Cardiac muscle cell (in vitro differentiated cells and primary cell): ENCODE results near the gene PRR23A. TPM values are rescaled to one million over a fixed set of nuclear protein-coding genes. Genes with fewer than 3 reads are reported as not detected.

Source experiments
- DNase-seq, 2 donors: peaks; one replicate each; pipeline versions ENCODE4 v3.0.0 to v3.0.0-alpha.2; 2010 to 2017; ENCODE audit warnings: low read depth in 1 of 2, low spot score in 1 of 2
- H3K27ac ChIP-seq: fragments of 200-600 bp; sonication (generic); 2 replicates; pipeline ENCODE4 v1.5.1; 2016
- H3K27me3 ChIP-seq: fragments of 200-600 bp; sonication (generic); 2 replicates; pipeline ENCODE4 v1.6.0; 2016; ENCODE audit warnings: control low read depth
- H3K36me3 ChIP-seq: fragments of 200-600 bp; sonication (generic); 2 replicates; pipeline ENCODE4 v1.5.1; 2016; ENCODE audit warnings: control low read depth
- H3K4me1 ChIP-seq: fragments of 200-600 bp; sonication (generic); 2 replicates; pipeline ENCODE4 v1.8.1; 2017; ENCODE audit warnings: low read depth, mild to moderate bottlenecking, mixed run types
- H3K4me3 ChIP-seq: fragments of 200-600 bp; sonication (generic); 2 replicates; pipeline ENCODE4 v1.5.1; 2016; ENCODE audit warnings: mild to moderate bottlenecking
- H3K9me3 ChIP-seq: fragments of 200-600 bp; sonication (generic); 2 replicates; pipeline ENCODE4 v1.5.1; 2017; ENCODE audit warnings: low read depth, mild to moderate bottlenecking, control low read depth
- polyA plus RNA-seq: library from polyadenylated mRNA; unstranded; fragments of >200 nt; fragmentation: Nextera tagmentation; extraction: Ambion mirVana; gene quantifications from 2 replicates; pipeline ENCODE4 v1.2.1, GENCODE V29; 2016
- total RNA-seq: library from RNA; depleted of rRNA; stranded (reverse); fragments of >200 nt; gene quantifications from 2 replicates; pipeline ENCODE4 v1.2.3, GENCODE V29; 2016
- TF ChIP-seq, protein P1 (sequence below): IDR thresholded peaks from 2 replicates; pipeline ENCODE4 v1.5.1; 2012; ENCODE audit warnings: low read depth, mild to moderate bottlenecking, low read length

The PRR23A gene
- total and polyA plus RNA-seq, 2 experiments from 2014 or later: not detected

DNA sequence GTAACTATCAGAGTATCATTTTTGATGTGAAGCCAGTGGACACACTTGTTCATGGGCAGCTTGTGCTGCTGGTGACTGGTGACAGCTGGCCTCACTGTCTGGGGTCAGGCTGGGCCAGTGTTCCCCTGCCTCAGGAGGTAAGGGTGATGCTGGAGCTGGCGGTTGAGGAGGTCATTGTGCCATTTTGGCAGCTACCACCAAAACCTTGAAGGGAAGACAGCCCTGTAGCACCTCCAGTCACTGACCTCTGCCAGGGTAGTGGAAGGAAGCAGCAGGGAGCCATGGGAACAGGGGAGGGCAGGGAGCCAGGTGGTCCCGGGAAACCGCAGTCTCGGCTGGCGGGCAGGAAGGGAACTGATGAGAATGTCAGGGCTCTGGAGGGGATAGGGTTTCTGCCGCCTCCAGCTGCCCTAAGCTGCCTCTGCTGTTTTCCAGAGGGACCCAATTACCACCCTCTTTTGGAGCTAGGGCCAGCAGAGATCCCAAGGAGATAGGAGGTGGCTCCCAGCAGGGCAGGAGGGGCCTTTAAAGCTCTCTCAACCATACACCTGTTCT, 34.2 kb downstream of the PRR23A start:
- Histone ChIP-seq H3K36me3 (no peaks in the 10 kb centered on the region), H3K9me3 (no peaks in the 10 kb centered on the region), H3K27me3 (peaks cover 13% of the 10 kb centered on the region), H3K4me1 (no peaks in the 10 kb centered on the region), H3K4me3 (no peak overlapping the region), H3K27ac (no peak overlapping the region)
- no peak for DNase-seq
- TF ChIP-seq, protein P1, sequence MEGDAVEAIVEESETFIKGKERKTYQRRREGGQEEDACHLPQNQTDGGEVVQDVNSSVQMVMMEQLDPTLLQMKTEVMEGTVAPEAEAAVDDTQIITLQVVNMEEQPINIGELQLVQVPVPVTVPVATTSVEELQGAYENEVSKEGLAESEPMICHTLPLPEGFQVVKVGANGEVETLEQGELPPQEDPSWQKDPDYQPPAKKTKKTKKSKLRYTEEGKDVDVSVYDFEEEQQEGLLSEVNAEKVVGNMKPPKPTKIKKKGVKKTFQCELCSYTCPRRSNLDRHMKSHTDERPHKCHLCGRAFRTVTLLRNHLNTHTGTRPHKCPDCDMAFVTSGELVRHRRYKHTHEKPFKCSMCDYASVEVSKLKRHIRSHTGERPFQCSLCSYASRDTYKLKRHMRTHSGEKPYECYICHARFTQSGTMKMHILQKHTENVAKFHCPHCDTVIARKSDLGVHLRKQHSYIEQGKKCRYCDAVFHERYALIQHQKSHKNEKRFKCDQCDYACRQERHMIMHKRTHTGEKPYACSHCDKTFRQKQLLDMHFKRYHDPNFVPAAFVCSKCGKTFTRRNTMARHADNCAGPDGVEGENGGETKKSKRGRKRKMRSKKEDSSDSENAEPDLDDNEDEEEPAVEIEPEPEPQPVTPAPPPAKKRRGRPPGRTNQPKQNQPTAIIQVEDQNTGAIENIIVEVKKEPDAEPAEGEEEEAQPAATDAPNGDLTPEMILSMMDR: no peak

DNA sequence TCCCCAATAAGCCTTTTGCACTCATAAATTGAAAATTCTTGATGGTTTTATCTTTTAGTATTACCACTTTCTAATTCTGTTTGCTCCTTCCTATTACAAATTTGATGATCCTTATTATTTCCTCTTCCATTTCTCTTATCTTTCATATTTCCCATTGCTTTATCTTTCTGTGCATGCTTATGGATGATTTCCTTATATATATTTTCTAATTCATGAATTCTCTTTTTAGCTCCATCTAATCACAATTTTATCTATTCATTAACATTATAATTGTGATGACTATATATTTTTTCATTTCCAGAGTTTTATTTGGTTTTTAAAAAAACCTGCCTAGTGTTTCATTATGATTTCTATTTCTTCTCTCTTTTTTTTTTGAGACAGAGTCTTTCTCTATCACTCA, 41.1 kb downstream of the PRR23A start:
- TF ChIP-seq, protein P1: no peak
- H3K27me3 ChIP-seq: peaks cover 24% of the 10 kb centered on the region
- no peak overlapping the region for H3K27ac ChIP-seq
- H3K36me3 ChIP-seq: no peaks in the 10 kb centered on the region
- H3K4me1 ChIP-seq: no peaks in the 10 kb centered on the region
- no peaks in the 10 kb centered on the region for H3K9me3 ChIP-seq
- DNase-seq: no peak
- no peak overlapping the region for H3K4me3 ChIP-seq

DNA sequence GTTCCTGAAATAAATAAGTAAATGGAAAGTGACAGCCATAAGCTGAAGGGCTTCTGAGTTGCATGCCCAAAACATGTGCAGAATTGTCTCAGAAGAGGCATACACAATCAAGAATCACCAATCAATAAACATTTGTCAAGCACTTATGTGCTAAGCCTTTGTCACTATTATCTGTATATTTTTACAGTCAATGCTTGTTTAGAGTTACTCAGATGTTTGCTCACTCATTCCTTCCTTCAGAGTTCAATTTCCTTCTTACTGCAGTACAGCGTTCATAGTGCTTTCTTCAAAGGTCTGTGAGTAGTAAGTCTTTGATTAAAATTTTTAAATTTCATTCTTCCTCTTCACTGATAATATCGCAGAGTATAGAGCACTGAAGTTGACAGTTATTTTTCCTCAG, 41.8 kb downstream of the PRR23A start:
- TF ChIP-seq, protein P1: no peak
- peaks cover 25% of the 10 kb centered on the region for H3K27me3 ChIP-seq
- H3K9me3 ChIP-seq: no peaks in the 10 kb centered on the region
- H3K27ac ChIP-seq: no peak overlapping the region
- no peaks in the 10 kb centered on the region for H3K36me3 ChIP-seq
- no peak overlapping the region for H3K4me3 ChIP-seq
- no peaks in the 10 kb centered on the region for H3K4me1 ChIP-seq
- DNase-seq: no peak

DNA sequence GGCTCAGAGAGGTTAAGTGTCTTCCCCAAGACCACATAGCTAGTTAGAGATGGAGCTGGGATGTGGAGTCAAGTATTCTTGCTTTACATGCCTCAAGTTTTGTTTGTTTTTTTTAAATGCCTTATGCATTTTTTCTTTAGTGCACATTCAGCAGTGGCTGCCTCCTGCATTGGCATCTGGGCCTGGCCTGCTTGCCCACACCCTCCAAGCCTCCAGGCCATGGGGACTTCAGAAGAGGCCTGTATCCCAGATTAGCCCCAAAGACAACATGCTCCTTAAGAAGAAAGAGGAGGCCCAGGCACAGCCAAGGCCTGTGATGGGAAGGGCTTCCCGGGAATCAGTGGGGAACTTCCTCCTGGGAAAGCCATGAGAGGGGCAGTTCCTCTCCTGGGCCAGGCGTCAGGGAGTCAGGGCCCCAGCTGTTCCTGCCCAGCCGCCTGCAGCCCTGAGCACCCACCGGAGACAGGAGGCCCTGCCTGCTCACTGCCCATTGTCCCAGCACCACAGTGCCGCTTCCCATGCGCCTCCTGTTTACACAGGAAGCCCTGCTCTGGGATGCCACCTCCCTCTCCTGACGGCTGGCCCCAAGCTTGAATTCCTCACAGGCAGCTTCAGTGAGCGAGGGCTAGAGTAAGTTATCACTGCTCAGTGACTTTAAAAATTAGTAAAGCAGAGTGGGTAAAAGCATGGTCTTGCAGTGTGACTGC, 43.1 kb downstream of the PRR23A start:
- TF ChIP-seq, protein P1: no peak
- Histone ChIP-seq H3K27me3 (peaks cover 30% of the 10 kb centered on the region), H3K4me1 (no peaks in the 10 kb centered on the region), H3K36me3 (no peaks in the 10 kb centered on the region), H3K4me3 (no peak overlapping the region), H3K27ac (no peak overlapping the region), H3K9me3 (no peaks in the 10 kb centered on the region)
- DNase-seq: no peak

DNA sequence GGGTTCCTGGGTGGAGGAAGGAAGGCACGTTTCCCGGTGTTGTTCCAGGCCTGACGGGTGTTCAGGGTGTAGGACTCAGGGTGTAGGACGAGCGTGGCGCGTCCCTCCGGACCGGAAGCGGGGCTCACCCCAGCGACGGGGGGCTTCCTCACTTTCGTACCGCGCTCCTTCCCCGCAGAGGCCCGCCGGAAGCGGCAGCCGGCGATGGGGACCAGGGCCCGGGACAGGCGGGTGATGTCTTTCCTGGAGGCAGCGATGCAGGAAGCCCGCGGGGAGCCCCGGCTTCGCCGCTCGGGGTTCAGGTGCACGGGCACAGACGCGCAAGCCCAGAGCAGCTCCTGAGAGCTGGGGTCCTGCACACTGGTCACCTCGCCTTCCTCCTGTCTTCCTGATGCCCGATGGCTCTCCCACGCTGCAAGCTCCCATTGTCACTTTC, 45.6 kb downstream of the PRR23A start:
- DNase-seq: no peak
- H3K36me3 ChIP-seq: no peaks in the 10 kb centered on the region
- no peak overlapping the region for H3K4me3 ChIP-seq
- H3K4me1 ChIP-seq: no peaks in the 10 kb centered on the region
- TF ChIP-seq, protein P1: no peak
- no peaks in the 10 kb centered on the region for H3K9me3 ChIP-seq
- peaks cover 55% of the 10 kb centered on the region for H3K27me3 ChIP-seq
- no peak overlapping the region for H3K27ac ChIP-seq

Other genes with a start within 250 kb of the PRR23A start
- 6.5 and 8.1 TPM in 2 replicates for gene PIK3CB, start 171.3 kb downstream of the PRR23A start, total RNA-seq
- gene PIK3CB, start 171.3 kb downstream of the PRR23A start, polyA plus RNA-seq: 12.4 and 12.6 TPM in 2 replicates
- gene FOXL2, start 59.1 kb downstream of the PRR23A start, total RNA-seq: 0.25 TPM in 1 of 2 replicates, not detected in the other
- gene FOXL2, start 59.1 kb downstream of the PRR23A start, polyA plus RNA-seq: not detected in 2 replicates
- gene FOXL2NB, start 59.1 kb downstream of the PRR23A start, total RNA-seq: 0.11 TPM in 1 of 2 replicates, not detected in the other
- not detected in 2 replicates for gene FOXL2NB, start 59.1 kb downstream of the PRR23A start, polyA plus RNA-seq
- not detected in 2 replicates for gene PRR23B, start 14.7 kb upstream of the PRR23A start, total RNA-seq
- not detected in 2 replicates for gene PRR23B, start 14.7 kb upstream of the PRR23A start, polyA plus RNA-seq
- not detected in 2 replicates for gene PRR23C, start 38.6 kb upstream of the PRR23A start, total RNA-seq
- gene PRR23C, start 38.6 kb upstream of the PRR23A start, polyA plus RNA-seq: not detected in 2 replicates